GM12878 (cell line): Measurements from ENCODE around the gene KCND3. TPM values are rescaled to one million over a fixed set of nuclear protein-coding genes. Genes with fewer than 3 reads are reported as not detected.

ENCODE experiments used
- ATAC-seq: fragments of 200-7000 bp; cut with Tn5 transposase; 3 replicates; pipeline ENCODE4 v1.9.1; 2020; ENCODE audit warnings: mild to moderate bottlenecking, moderate library complexity
- BruUV-seq: library from RNA; stranded (reverse); fragments of 400-500 nt; replicated peaks from 2 replicates; lab custom pipeline; 2021; lab: Mats Ljungman, UMichigan
- CTCF ChIA-PET: fragments of 300-600 bp; sonication (Branson Sonifier 250); formaldehyde crosslinking; extraction: SDS; loops from one replicate; lab custom pipeline; 2021; ENCODE audit warnings: inconsistent platforms; lab: Yijun Ruan, JAX
- POLR2A ChIA-PET: fragments of 350-600 bp; formaldehyde crosslinking; extraction: SDS; loops from one replicate; lab custom pipeline; 2021; ENCODE audit warnings: inconsistent platforms; lab: Charles Lee
- RAD21 ChIA-PET: fragments of 300-600 bp; sonication (Branson Sonifier 250); formaldehyde crosslinking; loops from one replicate; lab custom pipeline; 2023; ENCODE audit warnings: antibody characterized with exemption; ENCODE audit not compliant: unreplicated experiment; lab: Charles Lee
- SMC1A ChIA-PET: fragments of 300-600 bp; sonication (Branson Sonifier 250); formaldehyde crosslinking; loops from one replicate; lab custom pipeline; 2023; ENCODE audit not compliant: unreplicated experiment, uncharacterized antibody; lab: Charles Lee
- DNase-seq: peaks from one replicate; pipeline ENCODE4 v3.0.0-alpha.2; 2011; ENCODE audit warnings: low read depth, low spot score
- FAIRE-seq: peaks from 3 replicates; lab custom pipeline; 2011; peaks lifted over from hg19 to GRCh38; lab: Jason Lieb, UNC
- H2AFZ ChIP-seq: 2 replicates; pipeline ENCODE4 v1.6.0; 2011; ENCODE audit warnings: low read depth, low read length, control low read depth; ENCODE audit not compliant: control insufficient read depth
- H3K27ac ChIP-seq: 2 replicates; pipeline ENCODE4 v1.5.1; 2011; ENCODE audit warnings: control low read depth; ENCODE audit not compliant: control insufficient read depth, insufficient read depth
- H3K27me3 ChIP-seq, 2 experiments: replicated peaks in 1 of 2; 2 replicates each; pipeline versions ENCODE4 v1.6.0 to v1.6.1; 2011; ENCODE audit warnings: low read length in 1 of 2; ENCODE audit not compliant: control insufficient read depth in 2 of 2, insufficient read depth in 2 of 2
- H3K36me3 ChIP-seq, 2 experiments: 2 replicates each; pipeline ENCODE4 v1.5.1; 2011; ENCODE audit warnings: low read length in 1 of 2; ENCODE audit not compliant: control insufficient read depth in 2 of 2, insufficient read depth in 2 of 2
- H3K4me1 ChIP-seq: 2 replicates; pipeline ENCODE4 v1.6.1; 2011; ENCODE audit warnings: mild to moderate bottlenecking, low read length, moderate library complexity, mixed read lengths; ENCODE audit not compliant: control insufficient read depth, insufficient read depth
- H3K4me2 ChIP-seq: 2 replicates; pipeline ENCODE4 v1.6.0; 2011; ENCODE audit warnings: control low read depth; ENCODE audit not compliant: control insufficient read depth, insufficient read depth
- H3K4me3 ChIP-seq: fragments of 200-600 bp; sonication (generic); 2 replicates; pipeline ENCODE4 v1.5.1; 2016
- H3K79me2 ChIP-seq: 2 replicates; pipeline ENCODE4 v1.6.0; 2011; ENCODE audit warnings: low read length; ENCODE audit not compliant: control insufficient read depth, insufficient read depth
- H3K9ac ChIP-seq: 2 replicates; pipeline ENCODE4 v1.8.0; 2011; ENCODE audit warnings: low read length, control low read depth, mixed read lengths; ENCODE audit not compliant: control insufficient read depth, insufficient read depth
- H3K9me3 ChIP-seq: replicated peaks from 3 replicates; pipeline ENCODE4 v1.5.1; 2011; ENCODE audit warnings: mild to moderate bottlenecking, low read length; ENCODE audit not compliant: control insufficient read depth, insufficient read depth
- H4K20me1 ChIP-seq: 2 replicates; pipeline ENCODE4 v1.6.0; 2011; ENCODE audit not compliant: control insufficient read depth, insufficient read depth
- FOXM1 ChIP-seq: IDR thresholded peaks from 2 replicates; pipeline ENCODE4 v1.6.1; 2012; ENCODE audit warnings: low read depth, mild to moderate bottlenecking, inconsistent platforms, low read length, moderate library complexity
- IKZF2 ChIP-seq, 2 experiments: fragments of 450-650 bp; IDR thresholded peaks; 2 replicates each; pipeline ENCODE4 v1.6.1; 2017; ENCODE audit warnings: mild to moderate bottlenecking in 2 of 2, moderate library complexity in 2 of 2
- MAX ChIP-seq: IDR thresholded peaks from 2 replicates; pipeline ENCODE4 v1.6.1; 2012; ENCODE audit warnings: low read depth, low read length, improper control_type of control experiment
- NR2C1 ChIP-seq: fragments of 450-650 bp; IDR thresholded peaks from 2 replicates; pipeline ENCODE4 v1.6.1; 2017; ENCODE audit warnings: antibody characterized with exemption, mild to moderate bottlenecking, moderate library complexity
- NR2F1 ChIP-seq: fragments of 450-650 bp; conservative IDR thresholded peaks from 2 replicates; pipeline ENCODE4 v1.6.1; 2017; ENCODE audit warnings: mild to moderate bottlenecking
- PAX5 ChIP-seq: IDR thresholded peaks from 2 replicates; pipeline ENCODE4 v1.6.1; 2011; ENCODE audit warnings: low read depth, low read length, borderline replicate concordance
- SMARCA5 ChIP-seq: fragments of 450-650 bp; IDR thresholded peaks from 2 replicates; pipeline ENCODE4 v1.6.1; 2017; ENCODE audit warnings: mild to moderate bottlenecking
- SUZ12 ChIP-seq: fragments of 200-600 bp; sonication (generic); IDR thresholded peaks from one replicate; pipeline ENCODE4 v1.6.1; 2018; ENCODE audit warnings: antibody characterized with exemption, mild to moderate bottlenecking; ENCODE audit not compliant: unreplicated experiment
- TBL1XR1 ChIP-seq: IDR thresholded peaks from 2 replicates; pipeline ENCODE4 v1.6.1; 2012; ENCODE audit warnings: low read depth, low read length, improper control_type of control experiment
- TCF7 ChIP-seq: IDR thresholded peaks from 2 replicates; pipeline ENCODE4 v1.6.1; 2014; ENCODE audit warnings: antibody characterized with exemption, borderline replicate concordance
- ZBTB33 ChIP-seq: fragments of 450-650 bp; IDR thresholded peaks from 2 replicates; pipeline ENCODE4 v1.6.1; 2017; ENCODE audit warnings: mild to moderate bottlenecking
- ZNF384 ChIP-seq: IDR thresholded peaks from 2 replicates; pipeline ENCODE4 v1.6.1; 2012; ENCODE audit warnings: low read depth, mild to moderate bottlenecking, low read length, improper control_type of control experiment, borderline replicate concordance
- WGBS: methylation state at CpG from one replicate; pipeline ENCODE4 v1.1.6; 2016; ENCODE audit warnings: low lambda C conversion rate; ENCODE audit not compliant: insufficient replicate concordance, insufficient coverage; ENCODE audit errors: missing lambda C conversion rate; 5-methylcytosine and 5-hydroxymethylcytosine counted together
- in situ Hi-C: fragments of 300-500 bp; cut with MboI; formaldehyde crosslinking; loops from 9 replicates; pipeline ENCODE4 v1.14.3; 2018; ENCODE audit warnings: mixed read lengths
- intact Hi-C: fragments of 100-400 bp; cut with micrococcal nuclease; formaldehyde crosslinking; loops from one replicate; pipeline ENCODE4 v1.14.2; 2022; ENCODE audit not compliant: unreplicated experiment
- polyA plus RNA-seq, 11 experiments: library from polyadenylated mRNA; depleted of rRNA in 4 of 11; unstranded in 6 of 11; stranded (reverse) in 5 of 11; fragments of >200 nt; fragmentation: Nextera tagmentation in 4 of 11; fragmentation: Illumina TruSeq in 1 of 11; extraction: Ambion mirVana in 4 of 11; extraction: Trizol in 1 of 11; gene quantifications; 1 replicate in 1 of 11; 2 replicates in 10 of 11; pipeline versions ENCODE4 v1.2.1 to v1.2.3, GENCODE V29; 2011 to 2016; ENCODE audit warnings: inconsistent platforms in 2 of 11, missing spikeins in 2 of 11, low read depth in 1 of 11
- total RNA-seq, 4 experiments: library from RNA; depleted of rRNA in 3 of 4; stranded (reverse); fragments of >200 nt in 3 of 4; fragmentation: Illumina TruSeq in 1 of 4; extraction: Trizol in 1 of 4; gene quantifications; 2 replicates each; pipeline versions ENCODE4 v1.2.1 to v1.2.3, GENCODE V29; 2013 to 2021

The KCND3 gene
- total and polyA plus RNA-seq, 10 of the 15 experiments (the other 5 are each of a cell fraction or from before 2014, with no cell fraction given): 0.02 TPM; not detected in 9

GRCh38 chr1:111848852-111849545 lies 140.5 kb downstream of the KCND3 start:
- FAIRE-seq (no peak), ATAC-seq (no peak), DNase-seq (no peak)
- intact Hi-C loops (no loop called here), in situ Hi-C loops (no loop called here)
- SMC1A ChIA-PET: interaction anchor here (0.6 kb wide), 1 partner anchor 49 kb away, joined by 3 read pairs; no protein-coding TSS in a partner anchor
- Histone ChIP-seq H3K79me2 (no peaks in the 10 kb centered on the region), H3K27me3 (peaks cover 3 to 6% of the 10 kb centered on the region in 2 experiments; a peak in 3 of 4 replicates), H2AFZ (no peak overlapping the region), H3K9me3 (no peaks in the 10 kb centered on the region), H3K36me3 (no peaks in the 10 kb centered on the region), H3K4me3 (no peak overlapping the region), H4K20me1 (no peaks in the 10 kb centered on the region), H3K27ac (no peak overlapping the region), H3K4me2 (no peak overlapping the region), H3K4me1 (no peaks in the 10 kb centered on the region), H3K9ac (no peak overlapping the region)
- CTCF ChIA-PET: no interaction called here
- WGBS: 7% methylated on average over 7 of the region's 7 CpGs
- no peak for TF ChIP-seq NR2C1
- TF ChIP-seq ZNF384: no peak
- TF ChIP-seq PAX5: no peak
- TF ChIP-seq TCF7: no peak
- TF ChIP-seq NR2F1: no peak
- RAD21 ChIA-PET: no interaction called here
- POLR2A ChIA-PET: no interaction called here
- no TSS peak for BruUV-seq

- no peak for DNase-seq
- H3K79me2 ChIP-seq: no peaks in the 10 kb centered on the region
- CTCF ChIA-PET: no interaction called here
- FAIRE-seq: no peak
- RAD21 ChIA-PET: no interaction called here
- no peak overlapping the region for H3K4me2 ChIP-seq
- intact Hi-C loops (no loop called here), in situ Hi-C loops (no loop called here)
- H3K4me1 ChIP-seq: no peaks in the 10 kb centered on the region
- no peaks in the 10 kb centered on the region for H4K20me1 ChIP-seq
- H3K4me3 ChIP-seq: no peak overlapping the region
- no peak for ATAC-seq
- H3K27ac ChIP-seq: no peak overlapping the region
- H3K27me3 ChIP-seq: peaks cover 0 to 4% of the 10 kb centered on the region in 2 experiments; a peak in 2 of 4 replicates
- no peaks in the 10 kb centered on the region for H3K36me3 ChIP-seq
- POLR2A ChIA-PET: no interaction called here
- no peak overlapping the region for H2AFZ ChIP-seq
- WGBS: 48% methylated on average over 10 of the region's 10 CpGs
- no peaks in the 10 kb centered on the region for H3K9me3 ChIP-seq
- H3K9ac ChIP-seq: no peak overlapping the region
- BruUV-seq: no TSS peak
- SMC1A ChIA-PET: no interaction called here
- TF ChIP-seq IKZF2 (IDR thresholded peaks at IDR 0.05) (no peak), SUZ12 (no peak), TBL1XR1 (no peak), MAX (no peak), SMARCA5 (no peak), FOXM1 (no peak), ZBTB33 (no peak)
Observed at GRCh38 chr1:111847466-111847865, 142.0 kb downstream of the KCND3 start.
